ENCODE measurements around the gene PDIA5.

PDIA5 gene

GRCh38 chr3:123119802-123120201, 53.0 kb downstream of the PDIA5 start:
- no peak for TF ChIP-seq CTCF (IDR thresholded peaks at IDR 0.05; ENCODE audit: control insufficient read depth, insufficient read depth, low read depth, low read length, missing control alignments)
- no peak overlapping the region for H3K4me3 ChIP-seq (ENCODE audit: control insufficient read depth, low read depth, low read length)
- no peak for DNase-seq (ENCODE audit: low read depth)

DNA sequence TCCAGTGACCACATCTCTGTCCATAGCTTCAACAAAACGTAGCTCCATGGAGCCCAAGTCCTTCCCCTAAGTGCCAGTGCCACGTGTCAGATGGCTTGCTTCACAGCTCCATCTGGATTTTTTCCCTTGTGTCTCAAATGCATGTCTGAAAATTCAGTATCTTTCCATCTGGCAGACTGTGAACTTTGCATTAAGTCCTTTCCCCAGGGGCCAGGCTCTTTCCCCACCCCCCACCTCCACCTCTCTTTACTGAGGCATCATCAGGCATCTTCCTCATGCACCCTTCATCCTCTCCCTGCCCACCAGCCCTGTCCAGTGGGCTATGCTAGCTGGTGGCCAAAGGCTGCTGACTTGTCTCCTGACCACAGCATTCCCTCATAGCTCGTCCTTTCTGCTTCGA, 53.7 kb downstream of the PDIA5 start:
- no peak overlapping the region for H3K4me3 ChIP-seq (ENCODE audit: control insufficient read depth, low read depth, low read length)
- no peak for DNase-seq (ENCODE audit: low read depth)

DNA sequence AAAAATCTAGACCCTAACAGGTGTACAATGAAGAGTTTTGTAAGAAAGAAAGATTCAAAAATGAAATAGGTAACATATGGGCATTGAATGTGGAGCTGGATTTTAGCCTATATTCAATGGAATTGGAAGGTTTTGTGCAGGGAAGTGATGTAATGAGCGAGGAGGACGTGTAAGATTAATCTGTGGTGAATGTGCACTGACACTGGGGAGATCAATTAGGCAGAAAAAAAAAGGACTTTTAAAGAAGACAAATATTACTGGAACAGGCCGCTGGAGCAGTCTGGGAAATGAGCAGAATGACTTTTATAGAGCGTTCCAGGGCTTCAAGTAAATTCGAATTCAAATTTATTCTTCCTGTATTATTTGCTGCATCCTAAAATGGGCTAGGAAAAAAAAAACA, 55.2 kb downstream of the PDIA5 start:
- DNase-seq (ENCODE audit: low read depth), result no peak
- no peak for TF ChIP-seq CTCF (IDR thresholded peaks at IDR 0.05; ENCODE audit: control insufficient read depth, insufficient read depth, low read depth, low read length, missing control alignments)
- no peak overlapping the region for H3K4me3 ChIP-seq (ENCODE audit: control insufficient read depth, low read depth, low read length)

More for the DNA sequence above, 53.7 kb downstream of the PDIA5 start:
- no peak for TF ChIP-seq CTCF (IDR thresholded peaks at IDR 0.05; ENCODE audit: control insufficient read depth, insufficient read depth, low read depth, low read length, missing control alignments)

DNA sequence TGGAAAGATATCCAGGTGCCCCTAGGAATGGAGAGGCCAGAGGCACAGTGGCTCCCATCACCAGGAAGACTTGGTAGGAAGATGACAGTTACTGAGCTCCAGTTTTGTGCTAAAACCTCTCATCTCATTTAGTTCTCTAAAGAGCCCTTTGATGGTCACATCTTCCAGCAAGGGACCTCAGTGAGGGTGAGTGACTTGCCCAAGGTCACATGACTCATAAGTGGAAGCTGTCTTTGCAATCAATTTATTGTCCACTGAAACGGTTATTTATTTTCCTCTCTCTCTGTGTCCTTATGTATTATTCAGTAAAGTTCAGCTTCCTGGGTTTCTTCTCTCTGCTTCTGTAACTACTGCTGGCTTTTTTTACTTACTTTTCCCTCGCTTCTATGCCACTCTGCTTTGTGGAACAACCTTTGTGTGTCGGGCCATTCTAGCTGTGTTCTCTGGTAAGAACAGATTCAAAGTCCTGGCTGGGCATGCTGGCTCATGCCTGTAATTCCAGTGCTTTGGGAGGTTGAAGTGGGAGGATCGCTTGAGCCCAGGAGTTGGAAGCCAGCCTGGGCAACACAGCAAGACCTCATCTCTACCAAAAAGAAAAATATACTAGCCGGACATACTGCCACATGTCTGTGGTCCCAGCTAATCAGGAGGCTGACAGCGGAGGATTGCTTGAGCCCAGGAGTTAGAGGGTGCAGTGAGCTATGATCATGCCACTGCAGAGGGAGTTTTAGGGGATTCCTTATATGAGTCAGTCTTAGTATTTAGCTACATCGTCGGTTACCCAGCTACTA, 55.9 kb downstream of the PDIA5 start:
- no peak overlapping the region for H3K4me3 ChIP-seq (ENCODE audit: control insufficient read depth, low read depth, low read length)
- DNase-seq (ENCODE audit: low read depth), result no peak

DNA sequence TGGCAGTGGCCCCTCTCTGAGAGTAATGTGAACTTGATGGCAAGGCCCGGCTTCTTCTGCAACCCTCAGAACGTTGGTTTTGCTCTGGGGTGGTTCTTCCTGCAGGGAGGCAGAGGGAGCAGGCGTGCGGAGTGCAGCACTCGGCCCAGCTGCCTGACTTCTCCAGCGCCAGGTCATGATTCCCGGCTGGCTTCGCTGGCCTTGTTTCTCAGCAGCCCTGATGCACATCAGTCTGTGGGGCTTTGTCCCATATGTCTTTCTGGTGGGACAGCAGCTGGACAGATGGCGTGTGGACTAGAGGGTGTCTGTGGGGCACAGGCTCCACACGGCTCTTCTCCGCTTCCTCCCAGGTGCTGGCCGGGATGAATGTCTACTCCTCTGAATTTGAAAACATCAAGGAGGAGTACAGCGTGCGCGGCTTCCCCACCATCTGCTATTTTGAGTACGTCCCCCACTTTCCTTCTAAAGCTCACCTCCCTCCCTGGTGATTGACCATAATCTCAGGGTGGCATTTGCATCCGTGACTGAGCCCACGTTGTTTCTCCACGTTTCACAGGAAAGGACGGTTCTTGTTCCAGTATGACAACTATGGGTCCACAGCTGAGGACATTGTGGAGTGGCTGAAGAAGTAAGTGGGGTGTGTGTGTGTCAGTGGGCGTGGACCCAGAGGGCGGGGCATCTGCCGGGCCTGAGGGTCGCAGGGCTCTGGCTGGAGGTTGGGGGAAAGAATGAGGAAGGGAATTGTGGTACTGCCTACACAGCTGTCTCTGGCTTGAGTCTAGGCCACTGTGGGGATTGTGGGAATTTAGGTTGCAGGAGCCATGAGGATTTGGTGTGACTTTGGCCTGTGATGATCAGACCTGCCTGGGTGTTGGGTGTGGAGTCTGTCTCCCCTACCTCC, 57.1 kb downstream of the PDIA5 start:
- no peak overlapping the region for H3K4me3 ChIP-seq (ENCODE audit: control insufficient read depth, low read depth, low read length)
- no peak for DNase-seq (ENCODE audit: low read depth)
- no peak for TF ChIP-seq CTCF (IDR thresholded peaks at IDR 0.05; ENCODE audit: control insufficient read depth, insufficient read depth, low read depth, low read length, missing control alignments)

More for the DNA sequence above, 55.9 kb downstream of the PDIA5 start:
- no peak for TF ChIP-seq CTCF (IDR thresholded peaks at IDR 0.05; ENCODE audit: control insufficient read depth, insufficient read depth, low read depth, low read length, missing control alignments)

DNA sequence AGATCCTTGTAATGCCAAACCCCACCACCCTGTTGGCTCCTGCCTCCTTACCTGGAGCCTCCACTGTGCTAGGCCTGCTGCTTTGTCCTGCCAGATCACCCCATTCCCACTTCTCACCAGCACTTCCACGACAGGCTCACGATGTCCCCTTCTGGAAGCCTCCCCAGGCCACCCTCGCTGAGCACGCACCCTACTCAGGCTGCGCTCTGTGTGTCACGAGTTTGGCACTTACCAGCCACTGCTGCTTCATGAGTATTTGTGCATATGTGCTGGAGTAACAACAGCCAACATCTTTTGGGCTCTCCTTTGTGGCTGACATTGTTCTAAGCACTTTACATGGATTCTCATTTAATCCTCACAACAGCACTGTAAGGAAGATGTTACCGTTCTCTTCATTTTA, 58.1 kb downstream of the PDIA5 start:
- TF ChIP-seq CTCF (IDR thresholded peaks at IDR 0.05; ENCODE audit: control insufficient read depth, insufficient read depth, low read depth, low read length, missing control alignments), result no peak
- DNase-seq (ENCODE audit: low read depth), result no peak
- H3K4me3 ChIP-seq (ENCODE audit: control insufficient read depth, low read depth, low read length), result no peak overlapping the region

Data from AG09309 (cell line).